ENCODE data around the gene TCAF1. TPM values are rescaled to one million over a fixed set of nuclear protein-coding genes. Genes with fewer than 3 reads are reported as not detected.

The TCAF1 gene
- total and polyA plus RNA-seq, 9 donors, result 34.5 to 92.7 (median 63.2) TPM

GRCh38 chr7:143906895-143907294 lies 4.9 kb upstream of the TCAF1 start:
- Histone ChIP-seq H3K27me3 (no peaks in the 10 kb centered on the region), H3K9me3 (no peaks in the 10 kb centered on the region), H3K4me1 (ENCODE audit: insufficient read depth) (peaks cover 12% of the 10 kb centered on the region), H3K27ac (peak overlapping the region in 1 of 2 donors; percentile 87), H3K4me3 (no peak overlapping the region), H3K36me3 (no peaks in the 10 kb centered on the region)
- intact Hi-C loops (cut with DNase I), result loop anchor here in 1 of 4 donors (10.0 kb wide), 1 partner anchor 98 kb away; the partner anchor contains the start of gene OR6B1
- DNase-seq, result no peak
- WGBS, 3 donors, result 93 to 97% (median 96%) methylated on average over 5 of the region's 5 CpGs
- TF ChIP-seq EP300 (IDR thresholded peaks at IDR 0.05), result no peak

- DNase-seq, result peak in 4 of 5 donors; percentile 53 to 66 (median 56)
- H3K36me3 ChIP-seq, result no peaks in the 10 kb centered on the region
- TF ChIP-seq POLR2A (IDR thresholded peaks at IDR 0.05) (no peak), EP300 (IDR thresholded peaks at IDR 0.05) (no peak), CTCF (IDR thresholded peaks at IDR 0.05) (no peak)
- H3K27ac ChIP-seq, result peak overlapping the region in 1 of 2 donors; percentile 87
- intact Hi-C loops (cut with DNase I), result loop anchor here in 1 of 4 donors (10.0 kb wide), 1 partner anchor 99 kb away; the partner anchor contains the start of gene OR6B1
- H3K4me1 ChIP-seq (ENCODE audit: insufficient read depth), result peaks cover 12% of the 10 kb centered on the region
- WGBS, 3 donors, result 66 to 74% (median 71%) methylated on average over 9 of the region's 9 CpGs
- H3K9me3 ChIP-seq, result no peaks in the 10 kb centered on the region
- no peaks in the 10 kb centered on the region for H3K27me3 ChIP-seq
- no peak overlapping the region for H3K4me3 ChIP-seq
These were observed 4.2 kb upstream of the TCAF1 start for GRCh38 chr7:143906151-143906550.

- H3K9me3 ChIP-seq, result no peaks in the 10 kb centered on the region
- H3K4me1 ChIP-seq (ENCODE audit: insufficient read depth), result peaks cover 12% of the 10 kb centered on the region
- H3K27me3 ChIP-seq, result no peaks in the 10 kb centered on the region
- no peak for DNase-seq
- peak overlapping the region; percentile 68 to 87 for H3K27ac ChIP-seq
- intact Hi-C loops (cut with DNase I), result loop anchor here in 1 of 4 donors (10.0 kb wide), 1 partner anchor 99 kb away; the partner anchor contains the start of gene OR6B1
- TF ChIP-seq POLR2A (IDR thresholded peaks at IDR 0.05) (no peak), EP300 (IDR thresholded peaks at IDR 0.05) (no peak), CTCF (IDR thresholded peaks at IDR 0.05) (no peak)
- no peaks in the 10 kb centered on the region for H3K36me3 ChIP-seq
- WGBS, 3 donors, result 38 to 43% (median 39%) methylated on average over 1 of the region's 1 CpG
- H3K4me3 ChIP-seq, result no peak overlapping the region
These were observed 3.5 kb upstream of the TCAF1 start for GRCh38 chr7:143905509-143905908.

GRCh38 chr7:143902332-143902899 lies 440 bp upstream of the TCAF1 start:
- peaks cover 11% of the 10 kb centered on the region for H3K4me1 ChIP-seq (ENCODE audit: insufficient read depth)
- H3K4me3 ChIP-seq, result no peak overlapping the region
- peak in 3 of 5 donors; percentile 47 to 54 (median 50) for DNase-seq
- intact Hi-C loops (cut with DNase I), result loop anchor here in 1 of 4 donors (10.0 kb wide), 1 partner anchor 102 kb away; the partner anchor contains the start of gene OR6B1
- H3K27me3 ChIP-seq, result no peaks in the 10 kb centered on the region
- no peaks in the 10 kb centered on the region for H3K36me3 ChIP-seq
- no peak for TF ChIP-seq CTCF (IDR thresholded peaks at IDR 0.05)
- TF ChIP-seq EP300 (IDR thresholded peaks at IDR 0.05), result no peak
- no peak for TF ChIP-seq POLR2A (IDR thresholded peaks at IDR 0.05)
- 61 to 65% (median 64%) methylated on average over 14 of the region's 14 CpGs for WGBS, 3 donors
- H3K27ac ChIP-seq, result peak overlapping the region in 1 of 2 donors; percentile 88
- H3K9me3 ChIP-seq, result no peaks in the 10 kb centered on the region

- whole genome bisulfite sequencing, 3 donors, result 0 to 1% (median 1%) methylated on average over 14 of the region's 14 CpGs
- H3K27ac ChIP-seq, result peak overlapping the region; percentile 72 to 88
- H3K4me1 ChIP-seq (ENCODE audit: insufficient read depth), result peaks cover 11% of the 10 kb centered on the region
- H3K9me3 ChIP-seq, result no peaks in the 10 kb centered on the region
- H3K27me3 ChIP-seq, result no peaks in the 10 kb centered on the region
- DNase-seq, result peak; percentile 53 to 77 (median 63)
- TF ChIP-seq CTCF (IDR thresholded peaks at IDR 0.05) (peak in 1 of 3 donors; percentile 23), POLR2A (IDR thresholded peaks at IDR 0.05) (no peak), EP300 (IDR thresholded peaks at IDR 0.05) (no peak)
- H3K36me3 ChIP-seq, result no peaks in the 10 kb centered on the region
- intact Hi-C loops (cut with DNase I), result loop anchor here in 1 of 4 donors (10.0 kb wide), 1 partner anchor 104 kb away; the partner anchor contains the start of gene OR6B1
- peak overlapping the region; percentile 89 for H3K4me3 ChIP-seq
These were observed 676 bp downstream of the TCAF1 start for GRCh38 chr7:143901332-143901667.

All from ovary (tissue), 9 donors.